Natural killer cell (primary cell): ENCODE results near the gene CXCL1. TPM values are rescaled to one million over a fixed set of nuclear protein-coding genes. Genes with fewer than 3 reads are reported as not detected.

Experiments
- ATAC-seq, 3 donors: fragments of 150-1000 bp in 2 of 3; fragments of 200-7000 bp in 1 of 3; cut with Tn5 transposase; 1 replicate in 1 of 3; 2 replicates in 2 of 3; pipeline ENCODE4 v1.10.0; 2021; ENCODE audit warnings: mild to moderate bottlenecking in 2 of 3, moderate library complexity in 2 of 3
- DNase-seq, 2 donors: peaks; one replicate each; pipeline versions ENCODE4 v3.0.0 to v3.0.0-alpha.2; 2013 to 2021; ENCODE audit warnings: mixed read lengths in 1 of 2
- H3K27ac ChIP-seq: one replicate; pipeline ENCODE4 v1.5.1; 2013; ENCODE audit warnings: mild to moderate bottlenecking, low read length
- H3K27me3 ChIP-seq: one replicate; pipeline ENCODE4 v1.6.1; 2013; ENCODE audit warnings: low read length; ENCODE audit not compliant: control insufficient read depth, insufficient read depth
- H3K36me3 ChIP-seq: one replicate; pipeline ENCODE4 v1.6.1; 2013; ENCODE audit warnings: low read length; ENCODE audit not compliant: control insufficient read depth, insufficient read depth
- H3K4me1 ChIP-seq: one replicate; pipeline ENCODE4 v1.6.1; 2013; ENCODE audit warnings: low read length; ENCODE audit not compliant: control insufficient read depth, insufficient read depth
- H3K4me3 ChIP-seq: one replicate; pipeline ENCODE4 v1.5.1; 2013; ENCODE audit warnings: low read length
- H3K9me3 ChIP-seq: one replicate; pipeline ENCODE4 v1.6.1; 2013; ENCODE audit warnings: low read length; ENCODE audit not compliant: control insufficient read depth, insufficient read depth
- H3K27ac Mint-ChIP-seq, 2 donors: one replicate each; pipeline ENCODE4 v1.8.0; 2022; ENCODE audit warnings: mild to moderate bottlenecking in 2 of 2, mixed read lengths in 2 of 2, moderate library complexity in 1 of 2
- H3K27me3 Mint-ChIP-seq, 2 donors: one replicate each; pipeline ENCODE4 v1.8.0; 2022; ENCODE audit warnings: low read depth in 2 of 2, mixed read lengths in 2 of 2
- H3K36me3 Mint-ChIP-seq: one replicate; pipeline ENCODE4 v1.8.0; 2022; ENCODE audit warnings: mixed read lengths
- H3K4me1 Mint-ChIP-seq, 2 donors: one replicate each; pipeline ENCODE4 v1.8.0; 2022; ENCODE audit warnings: mixed read lengths in 2 of 2
- H3K4me3 Mint-ChIP-seq: one replicate; pipeline ENCODE4 v1.8.0; 2022; ENCODE audit warnings: mild to moderate bottlenecking, moderate library complexity, mixed read lengths
- H3K9me3 Mint-ChIP-seq, 2 donors: one replicate each; pipeline ENCODE4 v1.8.0; 2022; ENCODE audit warnings: mixed read lengths in 2 of 2
- WGBS: methylation state at CpG from one replicate; pipeline ENCODE4 v1.1.7; 2013; ENCODE audit warnings: missing lambda C conversion rate; ENCODE audit not compliant: insufficient coverage; 5-methylcytosine and 5-hydroxymethylcytosine counted together
- intact Hi-C: fragments of 100-400 bp; cut with micrococcal nuclease; formaldehyde crosslinking; loops from one replicate; pipeline ENCODE4 v1.14.2; 2022
- total RNA-seq, 4 donors: library from RNA; stranded (reverse); fragments of 120-200 nt in 1 of 4; gene quantifications; one replicate each; pipeline versions ENCODE4 v1.2.3 to v1.2.4, GENCODE V29; 2013 to 2022
- TF ChIP-seq, protein P1 (sequence below): fragments of 200-600 bp; IDR thresholded peaks from one replicate; pipeline ENCODE4 v1.8.0; 2022; ENCODE audit warnings: antibody characterized with exemption

The CXCL1 gene
- total RNA-seq, 3 donors from 2014 or later (not counting 1 experiment from before 2014, with no cell fraction given), result 3.4 TPM; not detected in 2

DNA sequence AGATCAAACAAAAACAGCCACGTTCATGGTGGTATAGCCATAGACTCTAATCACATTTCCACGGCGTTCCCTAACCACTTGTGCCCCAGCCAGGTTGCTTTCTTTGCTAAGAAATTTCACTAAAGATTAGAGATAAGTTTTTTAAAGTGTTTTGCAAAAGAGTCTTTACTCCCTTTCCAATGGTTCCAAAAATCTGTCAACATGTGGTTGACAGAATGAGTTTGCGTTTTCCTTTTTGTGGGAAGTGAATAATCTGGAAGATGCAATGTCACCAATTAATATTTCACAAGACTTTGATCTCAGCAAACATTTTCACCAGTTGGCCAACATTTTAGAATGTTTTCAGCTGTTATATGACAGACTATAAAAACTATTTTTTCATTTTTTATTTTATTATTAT is 35.3 kb downstream of the CXCL1 start:
- Mint-ChIP-seq H3K4me1 (no peaks in the 10 kb centered on the region), H3K4me3 (no peak overlapping the region), H3K27me3 (no peaks in the 10 kb centered on the region), H3K27ac (no peak overlapping the region), H3K36me3 (no peaks in the 10 kb centered on the region), H3K9me3 (peaks cover 5 to 6% of the 10 kb centered on the region in 2 donors)
- 31% methylated on average over 1 of the region's 4 CpGs for WGBS
- DNase-seq (no peak), ATAC-seq (no peak)
- TF ChIP-seq, protein P1, sequence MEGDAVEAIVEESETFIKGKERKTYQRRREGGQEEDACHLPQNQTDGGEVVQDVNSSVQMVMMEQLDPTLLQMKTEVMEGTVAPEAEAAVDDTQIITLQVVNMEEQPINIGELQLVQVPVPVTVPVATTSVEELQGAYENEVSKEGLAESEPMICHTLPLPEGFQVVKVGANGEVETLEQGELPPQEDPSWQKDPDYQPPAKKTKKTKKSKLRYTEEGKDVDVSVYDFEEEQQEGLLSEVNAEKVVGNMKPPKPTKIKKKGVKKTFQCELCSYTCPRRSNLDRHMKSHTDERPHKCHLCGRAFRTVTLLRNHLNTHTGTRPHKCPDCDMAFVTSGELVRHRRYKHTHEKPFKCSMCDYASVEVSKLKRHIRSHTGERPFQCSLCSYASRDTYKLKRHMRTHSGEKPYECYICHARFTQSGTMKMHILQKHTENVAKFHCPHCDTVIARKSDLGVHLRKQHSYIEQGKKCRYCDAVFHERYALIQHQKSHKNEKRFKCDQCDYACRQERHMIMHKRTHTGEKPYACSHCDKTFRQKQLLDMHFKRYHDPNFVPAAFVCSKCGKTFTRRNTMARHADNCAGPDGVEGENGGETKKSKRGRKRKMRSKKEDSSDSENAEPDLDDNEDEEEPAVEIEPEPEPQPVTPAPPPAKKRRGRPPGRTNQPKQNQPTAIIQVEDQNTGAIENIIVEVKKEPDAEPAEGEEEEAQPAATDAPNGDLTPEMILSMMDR, result no peak
- Histone ChIP-seq H3K9me3 (no peaks in the 10 kb centered on the region), H3K27me3 (no peaks in the 10 kb centered on the region), H3K4me1 (no peaks in the 10 kb centered on the region), H3K36me3 (no peaks in the 10 kb centered on the region), H3K4me3 (no peak overlapping the region), H3K27ac (no peak overlapping the region)
- intact Hi-C loops, result no loop called here

DNA sequence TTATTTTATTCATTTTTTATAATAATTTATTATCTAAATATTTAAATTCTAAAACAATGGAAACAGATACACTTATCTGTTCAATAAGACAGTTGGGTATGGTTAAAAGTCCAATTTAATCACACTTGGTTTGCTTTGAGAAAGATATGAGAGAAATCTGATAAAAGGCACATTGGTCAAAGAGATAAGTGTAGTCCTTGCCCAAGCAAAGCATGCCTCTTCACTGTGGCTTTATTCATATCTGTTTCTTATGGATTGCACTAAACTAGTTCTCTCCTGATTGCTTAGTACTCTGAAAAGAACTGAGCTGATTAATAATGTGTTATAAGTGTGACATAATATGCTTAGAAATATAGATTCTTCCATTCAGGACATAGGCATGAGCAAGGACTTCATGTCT is 39.8 kb downstream of the CXCL1 start:
- intact Hi-C loops, result no loop called here
- Mint-ChIP-seq H3K36me3 (no peaks in the 10 kb centered on the region), H3K27ac (no peak overlapping the region)

DNA sequence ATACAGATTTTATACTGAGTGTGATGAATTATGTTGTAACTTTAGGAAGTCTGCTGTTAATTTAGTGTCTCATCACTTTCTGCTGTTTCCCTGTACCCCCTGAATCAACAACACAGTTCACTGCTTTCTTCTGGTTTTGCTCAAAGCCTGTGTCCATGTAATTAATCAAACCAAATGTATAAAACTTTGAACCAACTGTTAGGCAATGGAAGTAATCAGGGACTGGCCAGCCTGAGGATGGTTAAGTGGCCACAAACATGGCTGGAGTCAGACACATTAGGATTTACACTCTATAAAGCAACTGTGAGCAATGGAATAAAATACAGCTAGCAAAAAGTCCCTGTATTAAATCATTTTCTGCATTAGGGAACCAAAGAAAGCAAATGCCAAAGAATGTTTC is 42.6 kb downstream of the CXCL1 start:
- TF ChIP-seq, protein P1, result no peak
- H3K27me3 Mint-ChIP-seq, result no peaks in the 10 kb centered on the region
- no peaks in the 10 kb centered on the region for H3K9me3 ChIP-seq
- H3K4me1 ChIP-seq, result no peaks in the 10 kb centered on the region
- no peak overlapping the region for H3K4me3 ChIP-seq
- no peak overlapping the region for H3K4me3 Mint-ChIP-seq
- no peaks in the 10 kb centered on the region for H3K27me3 ChIP-seq
- no peak overlapping the region for H3K27ac Mint-ChIP-seq
- no peaks in the 10 kb centered on the region for H3K36me3 Mint-ChIP-seq
- no peak overlapping the region for H3K27ac ChIP-seq
- no peaks in the 10 kb centered on the region for H3K36me3 ChIP-seq
- DNase-seq (no peak), ATAC-seq (no peak)
- peaks cover 0 to 4% of the 10 kb centered on the region in 2 donors for H3K9me3 Mint-ChIP-seq
- intact Hi-C loops, result no loop called here
- no peaks in the 10 kb centered on the region for H3K4me1 Mint-ChIP-seq

More for the DNA sequence above, 39.8 kb downstream of the CXCL1 start:
- Mint-ChIP-seq H3K4me1 (no peaks in the 10 kb centered on the region), H3K27me3 (no peaks in the 10 kb centered on the region), H3K4me3 (no peak overlapping the region), H3K9me3 (peaks cover 3 to 4% of the 10 kb centered on the region in 2 donors)
- TF ChIP-seq, protein P1, result no peak
- no peaks in the 10 kb centered on the region for H3K27me3 ChIP-seq
- ATAC-seq (peak in 1 of 3 donors; percentile 48), DNase-seq (no peak)
- H3K27ac ChIP-seq, result no peak overlapping the region
- H3K4me1 ChIP-seq, result no peaks in the 10 kb centered on the region
- no peaks in the 10 kb centered on the region for H3K9me3 ChIP-seq
- H3K4me3 ChIP-seq, result no peak overlapping the region
- no peaks in the 10 kb centered on the region for H3K36me3 ChIP-seq

DNA sequence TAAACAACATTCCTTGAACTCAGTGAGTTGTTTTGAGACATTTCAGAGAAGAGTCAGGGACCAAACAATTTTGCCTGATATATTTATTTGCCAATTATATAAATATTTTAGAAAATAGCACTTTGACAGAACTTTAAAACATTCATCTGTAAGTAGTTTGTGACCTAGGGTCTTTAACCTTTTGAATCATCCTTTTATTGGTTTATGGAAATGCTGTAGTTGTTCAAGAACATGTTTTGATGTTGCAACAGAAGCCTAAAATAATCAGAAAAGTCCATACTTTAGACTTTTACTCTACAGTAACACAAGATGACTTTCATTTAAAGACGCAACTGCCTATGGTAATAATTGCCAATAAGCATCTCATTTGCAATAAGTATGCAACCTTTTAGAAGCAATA is 43.0 kb downstream of the CXCL1 start:
- H3K27me3 Mint-ChIP-seq, result no peaks in the 10 kb centered on the region
- Histone ChIP-seq H3K4me1 (no peaks in the 10 kb centered on the region), H3K4me3 (no peak overlapping the region), H3K27me3 (no peaks in the 10 kb centered on the region), H3K36me3 (no peaks in the 10 kb centered on the region), H3K27ac (no peak overlapping the region), H3K9me3 (no peaks in the 10 kb centered on the region)
- H3K27ac Mint-ChIP-seq, result no peak overlapping the region
- peaks cover 0 to 4% of the 10 kb centered on the region in 2 donors for H3K9me3 Mint-ChIP-seq
- ATAC-seq, result no peak
- no peak for DNase-seq
- H3K36me3 Mint-ChIP-seq, result no peaks in the 10 kb centered on the region
- H3K4me3 Mint-ChIP-seq, result no peak overlapping the region
- WGBS, result no CpG with 5 or more reads among the region's 1 CpG
- no peaks in the 10 kb centered on the region for H3K4me1 Mint-ChIP-seq
- intact Hi-C loops, result no loop called here
- TF ChIP-seq, protein P1, result no peak
